GM23338 (cell line): ENCODE data around the gene PDIK1L.

Experiments used
- CTCF ChIP-seq, 2 experiments: fragments of 200-600 bp in 1 of 2; sonication (generic) in 1 of 2; conservative IDR thresholded peaks; 2 replicates each; pipeline versions ENCODE4 v1.5.1 to v1.6.1; 2016 to 2017; ENCODE audit warnings: antibody characterized with exemption in 2 of 2, low read depth in 2 of 2, mild to moderate bottlenecking in 2 of 2, moderate library complexity in 1 of 2
- ETS1 ChIP-seq: IDR thresholded peaks from 2 replicates; pipeline ENCODE4 v1.6.1; 2016; ENCODE audit warnings: antibody characterized with exemption
- POLR2AphosphoS5 ChIP-seq: IDR thresholded peaks from 2 replicates; pipeline ENCODE4 v1.6.1; 2016; ENCODE audit warnings: antibody characterized with exemption, low read depth

- TF ChIP-seq POLR2AphosphoS5 (no peak), CTCF (conservative IDR thresholded peaks at IDR 0.05; ENCODE audit: low read depth in 2 of 2) (no peak), ETS1 (no peak)
Measured at GRCh38 chr1:26158271-26158907, 46.8 kb downstream of the PDIK1L start.
